Suppressor macrophage (primary cell): ENCODE data around the gene TSC22D4.
"Not testable (repeated sequence)": the region's sequence is repeated elsewhere in the genome, so short reads cannot be mapped to it uniquely, and the experiment has no call there.

ENCODE experiments used
- DNase-seq, 4 experiments: peaks; one replicate each; pipeline ENCODE4 v3.0.0-alpha.2; 2020 to 2022

The TSC22D4 gene

DNA sequence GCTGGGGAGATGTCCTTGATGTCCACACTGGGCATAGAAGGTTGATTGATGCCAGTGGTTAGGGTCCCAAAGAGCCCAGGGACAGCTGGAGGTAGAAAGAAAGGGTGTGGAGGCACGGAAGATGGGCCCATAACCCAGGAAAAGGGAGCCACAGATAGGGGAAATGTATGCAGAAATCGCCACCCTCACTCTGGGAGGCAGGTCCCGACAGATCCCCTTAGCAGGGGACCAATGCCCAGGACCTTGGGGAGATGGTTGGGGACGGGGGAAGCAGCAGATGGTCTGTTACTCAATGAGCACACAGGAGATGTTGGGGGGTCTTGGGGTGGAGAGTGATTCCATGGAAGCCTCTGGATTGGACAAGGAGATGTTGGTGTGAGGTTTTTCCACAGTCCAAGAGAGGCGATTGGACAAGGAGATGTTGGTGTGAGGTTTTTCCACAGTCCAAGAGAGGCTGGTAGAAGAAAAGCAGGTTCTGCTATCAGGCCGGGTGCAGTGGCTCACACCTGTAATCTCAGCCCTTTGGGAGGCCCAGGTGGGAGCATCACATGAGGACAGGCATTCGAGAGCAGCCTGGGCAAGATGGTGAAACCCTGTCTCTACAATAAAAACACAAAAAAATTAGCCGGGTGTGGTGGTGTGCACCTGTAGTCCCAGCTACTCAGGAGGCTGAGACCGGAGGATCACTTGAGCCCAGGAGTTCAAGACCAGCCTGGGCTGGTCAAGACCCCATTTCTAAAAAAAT is 35.7 kb downstream of the TSC22D4 start:
- DNase-seq: no peak

DNA sequence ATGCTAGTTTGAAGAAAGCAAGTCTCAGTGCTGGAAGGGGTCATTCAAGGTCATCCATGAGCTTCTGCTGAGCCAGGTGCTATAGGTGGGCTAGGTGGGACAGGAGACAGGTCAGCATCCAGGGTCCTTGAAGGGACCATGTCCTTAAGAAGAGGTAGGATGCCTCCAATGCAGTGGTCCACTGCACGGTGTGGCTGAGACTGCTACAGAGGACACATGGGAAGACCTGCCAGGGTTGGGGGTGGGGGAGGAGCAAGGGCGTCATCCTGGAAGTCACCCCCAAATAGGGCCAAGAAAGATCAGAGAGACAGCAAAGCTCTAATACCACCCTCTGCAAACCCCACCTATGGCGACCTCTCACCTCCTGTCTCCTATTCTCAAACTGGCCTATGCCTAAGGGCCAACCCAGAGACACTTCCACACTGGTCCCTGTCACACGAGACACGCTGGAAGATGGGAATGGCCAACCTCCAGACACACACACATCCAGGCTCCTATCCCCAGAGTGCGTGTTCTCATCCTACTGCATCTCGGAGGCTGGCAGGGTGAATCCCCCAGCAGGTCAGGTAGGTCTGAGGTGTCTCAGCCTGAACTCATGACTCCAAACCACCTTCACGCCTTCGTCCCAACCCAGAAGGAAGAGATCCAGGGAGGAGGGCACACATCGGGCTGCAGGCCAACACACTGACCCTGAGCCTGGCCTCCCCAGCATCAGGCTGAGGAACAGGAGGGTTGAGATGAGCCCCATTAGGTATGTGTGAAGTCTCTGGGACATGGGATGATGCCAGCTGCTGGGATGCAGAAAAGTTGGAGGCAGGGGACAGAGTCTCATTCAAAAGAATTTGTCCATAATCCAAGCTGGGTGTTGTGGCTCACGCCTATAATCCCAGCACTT is 37.1 kb downstream of the TSC22D4 start:
- no peak for DNase-seq

DNA sequence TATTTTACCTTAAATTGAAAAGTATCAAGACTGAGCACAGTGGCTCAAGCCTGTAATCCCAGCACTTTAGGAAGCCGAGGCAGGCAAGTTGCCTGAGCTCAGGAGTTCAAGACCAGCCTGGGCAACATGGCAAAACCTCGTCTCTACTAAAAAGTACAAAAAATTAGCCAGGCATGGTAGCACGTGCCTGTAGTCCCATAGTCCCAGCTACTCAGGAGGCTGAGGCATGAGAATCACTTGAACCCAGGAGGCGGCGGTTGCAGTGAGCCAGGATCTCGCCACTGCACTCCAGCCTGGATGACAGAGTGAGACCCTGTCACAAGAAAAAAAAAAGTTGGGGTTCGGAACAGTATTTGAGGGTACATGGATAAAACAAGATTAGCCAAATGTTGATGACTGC is 39.8 kb downstream of the TSC22D4 start:
- not testable (repeated sequence) for DNase-seq

DNA sequence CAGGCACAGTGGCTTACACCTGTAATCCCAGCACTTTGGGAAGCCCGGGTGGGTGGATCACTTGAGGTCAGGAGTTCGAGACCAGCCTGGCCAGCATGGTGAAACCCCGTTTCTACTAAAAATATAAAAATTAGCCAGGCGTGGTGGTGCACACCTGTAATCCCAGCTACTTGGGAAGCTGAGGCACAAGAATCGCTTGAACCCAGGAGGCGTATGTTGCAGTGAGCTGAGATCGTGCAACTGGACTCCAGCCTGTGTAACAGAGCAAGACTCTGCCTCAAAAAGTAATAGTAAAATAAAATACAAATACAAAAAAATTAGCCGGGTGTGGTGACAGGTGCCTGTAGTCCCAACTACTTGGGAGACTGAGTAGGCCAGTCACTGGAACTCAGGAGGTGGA is 40.3 kb downstream of the TSC22D4 start:
- not testable (repeated sequence) for DNase-seq

DNA sequence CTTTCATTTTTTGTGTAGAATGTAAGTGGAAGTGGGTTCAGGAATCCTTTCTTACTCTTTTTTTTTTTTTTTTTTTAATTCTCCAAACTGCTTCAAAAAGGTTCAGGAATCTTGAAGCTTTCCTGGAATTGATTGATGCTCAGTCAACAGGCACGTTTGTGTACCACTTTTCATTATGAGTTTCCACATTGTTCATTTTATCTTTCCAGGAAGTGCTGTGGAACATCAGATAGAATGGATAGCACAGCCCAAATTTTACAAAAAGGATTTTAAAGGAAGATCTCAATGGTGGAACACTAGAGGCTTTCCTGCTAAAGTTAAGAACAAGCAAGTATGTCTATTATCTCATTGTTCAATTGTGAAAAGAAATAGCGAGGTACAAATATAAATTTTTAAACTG is 40.8 kb downstream of the TSC22D4 start:
- DNase-seq: no peak

DNA sequence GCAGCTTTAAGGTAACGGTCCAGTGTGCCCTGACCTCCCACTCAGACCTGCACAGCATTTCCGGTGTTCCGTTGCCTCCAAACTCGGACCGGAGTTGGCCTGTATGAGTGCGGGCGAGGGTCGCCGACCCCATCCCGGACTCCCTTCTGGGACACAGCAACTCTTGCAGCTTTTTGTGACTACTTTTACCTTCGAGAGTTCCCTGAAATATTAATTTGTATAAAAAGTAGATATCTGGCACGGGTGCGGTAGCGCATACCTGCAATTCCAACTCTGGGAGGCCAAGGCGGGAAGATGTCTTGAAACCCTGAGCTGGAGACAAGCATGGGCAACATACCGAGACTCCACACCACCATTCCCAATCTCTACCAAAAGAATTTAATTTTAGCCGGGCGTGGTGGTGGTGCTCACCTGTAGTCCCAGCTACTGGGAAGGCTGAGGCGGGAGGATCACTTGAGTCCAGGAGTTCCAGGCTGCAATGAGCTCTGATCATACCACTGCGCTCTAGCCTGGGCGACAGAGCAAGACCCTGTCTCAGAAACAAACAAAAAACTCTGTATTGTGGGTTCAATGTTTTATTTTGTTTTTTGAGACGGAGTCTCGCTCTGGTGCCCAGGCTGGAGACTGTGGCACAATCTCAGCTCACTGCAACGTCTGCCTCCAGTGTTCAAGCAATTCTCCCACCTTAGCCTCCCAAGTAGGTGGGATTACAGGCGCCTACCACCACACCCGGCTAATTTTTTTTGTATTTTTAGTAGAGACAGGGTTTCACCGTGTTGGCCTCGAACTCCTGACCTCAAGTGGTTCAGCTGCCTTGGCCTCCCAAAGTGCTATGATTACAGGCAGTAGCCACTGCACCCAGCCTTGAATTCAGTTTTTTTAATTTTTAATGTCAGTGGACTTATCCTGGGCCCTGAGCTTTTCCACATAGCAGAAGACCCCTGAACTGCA is 41.6 kb downstream of the TSC22D4 start:
- no peak for DNase-seq

DNA sequence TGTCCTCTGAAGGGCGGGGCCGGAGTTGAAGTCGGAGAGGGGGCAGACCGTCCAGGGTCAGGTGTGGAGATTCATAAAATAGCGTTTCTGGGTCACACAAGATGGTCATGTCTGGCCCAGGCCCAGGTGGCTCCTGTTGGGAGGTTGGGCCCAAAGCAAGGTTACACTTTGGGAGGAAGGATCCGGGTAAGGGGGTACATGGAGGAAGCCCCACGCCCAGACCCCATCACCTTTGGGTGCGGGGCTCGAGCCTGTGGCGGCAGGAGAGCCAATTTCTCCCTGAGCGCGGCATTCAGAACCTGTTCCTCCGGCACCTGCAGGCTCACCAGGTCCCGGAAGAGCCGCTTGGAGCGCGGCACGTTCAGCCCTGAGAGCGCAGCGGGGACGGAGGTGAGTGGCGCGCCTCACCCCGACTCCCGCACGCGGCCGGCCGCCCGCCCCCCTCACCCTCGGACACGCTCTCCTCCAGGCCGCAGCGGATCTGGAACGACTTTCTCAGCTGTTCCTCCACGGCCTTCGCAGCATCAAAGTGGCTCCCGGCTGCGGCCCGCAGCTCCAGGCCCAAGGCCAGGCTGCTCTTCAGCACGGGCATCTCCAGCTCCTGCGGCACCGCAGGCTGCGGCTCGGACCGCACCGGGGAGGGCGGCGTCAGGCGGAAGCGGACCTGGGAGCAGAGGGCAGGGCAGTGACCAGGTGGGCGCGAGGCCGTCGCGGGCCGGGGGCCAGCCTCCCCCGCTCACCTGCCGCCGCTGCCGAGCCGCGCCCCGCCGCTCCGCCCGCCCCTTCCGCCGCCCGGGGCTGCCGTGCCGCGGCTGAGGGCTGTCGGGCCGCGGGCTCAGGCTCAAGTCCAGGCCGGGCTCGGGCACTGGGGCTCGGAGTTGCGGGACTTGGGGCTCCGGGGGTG is 43.4 kb downstream of the TSC22D4 start:
- DNase-seq: peak; percentile 23 to 59 (median 42)

DNA sequence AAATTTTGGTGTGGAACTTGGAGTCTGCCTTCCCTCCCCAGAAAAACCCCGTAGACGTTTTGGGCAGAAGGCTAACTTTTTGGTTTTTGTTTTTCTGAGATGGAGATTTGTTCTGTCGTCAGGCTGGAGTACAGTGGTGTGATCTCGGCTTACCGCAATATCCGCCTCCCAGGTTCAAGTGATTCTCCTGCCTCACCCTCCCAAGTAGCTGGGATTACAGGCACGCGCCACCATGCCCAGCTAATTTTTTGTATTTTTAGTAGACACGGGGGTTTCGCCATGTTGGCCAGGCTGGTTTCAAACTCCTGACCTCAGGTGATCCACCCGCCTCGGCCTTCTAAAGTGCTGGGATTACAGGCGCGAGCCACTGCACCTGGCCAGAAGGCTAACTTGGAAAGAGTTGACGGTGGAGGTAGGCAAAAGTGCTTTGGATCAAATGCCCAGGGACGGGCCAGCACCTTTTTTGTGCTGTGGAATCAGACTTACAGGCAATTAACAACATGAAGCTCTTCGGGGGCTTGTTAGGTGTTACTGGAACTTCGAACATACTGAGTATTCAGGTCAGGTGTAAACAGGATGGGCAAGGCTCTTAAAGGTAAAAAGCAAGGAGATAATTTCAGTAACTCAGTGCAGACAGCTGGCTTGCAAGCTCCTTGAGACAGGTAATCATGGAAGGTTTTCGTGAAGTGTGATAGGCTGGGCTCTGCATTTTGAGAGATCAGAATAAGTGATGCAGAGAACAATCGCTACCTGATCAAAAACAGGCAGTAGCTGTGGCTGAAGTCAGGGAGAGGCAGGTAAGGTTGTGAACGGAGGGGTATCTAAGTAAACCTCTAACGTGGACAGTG is 44.5 kb downstream of the TSC22D4 start:
- no peak for DNase-seq

DNA sequence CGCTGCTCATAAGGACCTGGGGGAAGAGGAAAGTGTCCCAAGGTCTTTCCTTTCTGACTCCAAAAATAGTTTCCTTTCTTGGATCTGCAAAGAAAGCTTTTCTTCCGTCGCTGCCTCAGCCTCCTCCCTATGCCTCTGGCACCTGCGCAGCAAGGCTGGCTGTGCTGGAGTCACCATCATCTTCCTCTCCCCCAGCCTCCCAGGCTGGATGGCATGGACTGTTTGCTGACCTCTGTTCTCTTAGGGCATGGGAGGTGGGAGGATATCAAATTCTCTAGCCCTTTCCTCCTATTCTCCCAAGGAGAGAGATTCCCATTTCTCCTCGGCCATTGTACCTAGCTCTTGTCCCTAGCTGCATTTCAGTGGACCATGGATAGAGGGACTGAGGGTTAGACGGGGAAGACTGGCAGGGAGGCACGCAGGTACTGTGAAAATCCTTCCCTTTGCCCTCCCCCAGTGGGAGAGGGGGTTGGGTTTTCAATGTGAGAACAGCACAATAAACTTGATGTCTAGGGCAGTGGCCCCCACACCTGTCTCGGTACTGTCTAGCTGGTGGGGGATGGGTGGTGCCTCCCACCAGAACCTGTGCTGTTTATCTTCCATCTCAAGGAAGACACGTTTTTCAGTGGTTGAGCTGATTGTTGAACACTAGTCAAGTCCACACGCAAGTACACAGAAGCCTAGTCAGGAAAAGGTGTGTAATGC is 45.3 kb downstream of the TSC22D4 start:
- DNase-seq: no peak

DNA sequence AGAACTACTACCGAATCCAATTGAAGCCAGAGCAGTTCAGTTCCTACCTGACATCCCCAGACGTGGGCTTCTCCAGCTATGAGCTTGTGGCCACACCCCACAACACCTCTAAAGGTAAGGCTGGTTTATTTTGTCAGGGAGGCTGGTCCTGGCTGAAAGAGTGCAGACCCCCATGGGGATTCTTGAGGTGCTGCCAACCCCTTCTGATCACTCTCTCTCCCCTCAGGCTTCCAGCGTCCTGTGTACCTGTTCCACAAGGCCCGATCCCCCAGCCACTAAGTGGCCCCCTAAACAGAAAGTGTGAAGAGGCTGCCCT is 45.8 kb downstream of the TSC22D4 start:
- DNase-seq: no peak

DNA sequence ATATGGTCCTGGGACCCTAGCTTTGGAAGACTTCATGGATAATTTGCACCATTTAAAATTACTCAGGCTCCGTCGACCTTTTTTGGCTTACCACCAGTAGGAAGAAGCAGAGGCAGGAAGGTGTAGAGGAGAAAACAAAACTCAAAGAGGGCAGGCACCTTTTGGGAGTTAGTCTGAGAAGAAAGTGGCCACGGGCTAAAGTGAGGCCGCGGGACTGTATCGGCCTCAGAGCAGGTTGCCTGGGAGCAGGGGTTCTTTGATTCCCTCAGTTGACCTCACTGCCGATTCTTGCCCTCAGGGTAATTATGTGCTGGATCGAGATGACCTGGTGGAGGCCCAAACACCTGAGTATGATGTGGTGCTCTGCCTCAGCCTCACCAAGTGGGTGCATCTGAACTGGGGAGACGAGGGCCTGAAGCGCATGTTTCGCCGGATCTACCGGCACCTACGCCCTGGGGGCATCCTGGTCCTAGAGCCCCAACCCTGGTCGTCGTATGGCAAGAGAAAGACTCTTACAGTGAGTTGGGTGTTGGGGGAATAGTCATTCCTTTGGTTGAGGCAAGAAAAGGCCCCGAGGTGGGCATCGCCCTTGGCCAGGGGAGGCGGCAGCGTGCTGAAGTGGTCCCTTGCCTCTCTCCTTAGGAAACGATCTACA is 46.3 kb downstream of the TSC22D4 start:
- DNase-seq: no peak

DNA sequence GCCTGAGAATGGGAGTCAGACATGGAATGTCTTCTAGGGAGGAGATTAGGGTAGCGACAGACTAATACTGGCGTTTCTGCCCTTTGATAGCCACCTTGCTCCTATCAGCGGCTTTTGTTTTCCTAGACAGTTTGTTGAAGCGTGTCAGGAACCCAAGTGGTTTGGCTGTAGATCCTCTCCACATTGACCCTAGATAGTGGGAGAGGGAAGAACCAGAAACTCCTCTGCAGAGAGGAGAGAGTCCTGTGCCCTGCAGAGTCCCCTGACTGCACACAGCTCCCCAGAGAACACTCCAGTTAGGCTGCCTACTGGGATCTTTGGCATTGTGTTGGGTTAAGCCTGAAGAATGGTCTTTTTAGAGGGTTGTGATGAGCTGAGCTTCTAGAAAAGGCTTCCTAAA is 47.0 kb downstream of the TSC22D4 start:
- DNase-seq: no peak

DNA sequence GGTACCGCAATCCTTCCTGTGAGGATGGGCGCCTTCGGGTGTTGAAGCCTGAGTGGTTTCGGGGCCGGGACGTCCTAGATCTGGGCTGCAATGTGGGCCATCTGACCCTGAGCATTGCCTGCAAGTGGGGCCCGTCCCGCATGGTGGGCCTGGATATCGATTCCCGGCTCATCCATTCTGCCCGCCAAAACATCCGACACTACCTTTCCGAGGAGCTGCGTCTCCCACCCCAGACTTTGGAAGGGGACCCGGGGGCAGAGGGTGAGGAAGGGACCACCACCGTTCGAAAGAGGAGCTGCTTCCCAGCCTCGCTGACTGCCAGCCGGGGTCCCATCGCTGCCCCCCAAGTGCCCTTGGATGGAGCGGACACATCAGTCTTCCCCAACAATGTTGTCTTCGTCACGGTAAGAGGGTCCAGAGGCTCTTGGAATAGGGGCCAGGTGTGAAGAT is 47.7 kb downstream of the TSC22D4 start:
- DNase-seq: no peak

DNA sequence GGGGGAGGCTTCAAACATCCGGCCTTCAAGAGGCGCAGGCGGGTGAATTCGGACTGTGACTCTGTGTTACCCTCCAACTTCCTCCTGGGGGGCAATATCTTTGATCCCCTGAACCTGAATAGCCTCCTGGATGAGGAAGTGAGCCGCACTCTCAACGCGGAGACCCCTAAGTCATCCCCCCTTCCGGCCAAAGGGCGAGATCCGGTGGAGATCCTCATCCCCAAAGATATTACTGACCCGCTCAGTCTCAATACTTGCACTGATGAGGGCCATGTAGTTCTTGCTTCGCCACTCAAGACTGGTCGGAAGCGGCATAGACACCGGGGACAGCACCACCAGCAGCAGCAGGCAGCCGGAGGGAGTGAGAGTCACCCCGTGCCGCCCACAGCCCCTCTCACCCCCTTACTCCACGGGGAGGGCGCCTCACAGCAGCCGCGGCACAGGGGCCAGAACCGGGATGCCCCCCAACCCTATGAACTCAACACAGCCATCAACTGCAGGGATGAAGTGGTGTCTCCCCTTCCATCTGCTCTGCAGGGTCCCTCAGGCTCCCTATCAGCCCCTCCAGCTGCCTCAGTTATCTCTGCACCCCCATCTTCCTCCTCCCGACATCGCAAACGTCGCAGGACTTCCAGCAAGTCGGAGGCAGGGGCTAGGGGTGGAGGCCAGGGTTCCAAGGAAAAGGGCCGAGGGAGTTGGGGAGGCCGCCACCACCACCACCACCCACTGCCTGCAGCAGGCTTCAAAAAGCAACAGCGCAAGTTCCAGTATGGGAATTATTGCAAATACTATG is 48.3 kb downstream of the TSC22D4 start:
- peak; percentile 21 to 45 (median 31) for DNase-seq

DNA sequence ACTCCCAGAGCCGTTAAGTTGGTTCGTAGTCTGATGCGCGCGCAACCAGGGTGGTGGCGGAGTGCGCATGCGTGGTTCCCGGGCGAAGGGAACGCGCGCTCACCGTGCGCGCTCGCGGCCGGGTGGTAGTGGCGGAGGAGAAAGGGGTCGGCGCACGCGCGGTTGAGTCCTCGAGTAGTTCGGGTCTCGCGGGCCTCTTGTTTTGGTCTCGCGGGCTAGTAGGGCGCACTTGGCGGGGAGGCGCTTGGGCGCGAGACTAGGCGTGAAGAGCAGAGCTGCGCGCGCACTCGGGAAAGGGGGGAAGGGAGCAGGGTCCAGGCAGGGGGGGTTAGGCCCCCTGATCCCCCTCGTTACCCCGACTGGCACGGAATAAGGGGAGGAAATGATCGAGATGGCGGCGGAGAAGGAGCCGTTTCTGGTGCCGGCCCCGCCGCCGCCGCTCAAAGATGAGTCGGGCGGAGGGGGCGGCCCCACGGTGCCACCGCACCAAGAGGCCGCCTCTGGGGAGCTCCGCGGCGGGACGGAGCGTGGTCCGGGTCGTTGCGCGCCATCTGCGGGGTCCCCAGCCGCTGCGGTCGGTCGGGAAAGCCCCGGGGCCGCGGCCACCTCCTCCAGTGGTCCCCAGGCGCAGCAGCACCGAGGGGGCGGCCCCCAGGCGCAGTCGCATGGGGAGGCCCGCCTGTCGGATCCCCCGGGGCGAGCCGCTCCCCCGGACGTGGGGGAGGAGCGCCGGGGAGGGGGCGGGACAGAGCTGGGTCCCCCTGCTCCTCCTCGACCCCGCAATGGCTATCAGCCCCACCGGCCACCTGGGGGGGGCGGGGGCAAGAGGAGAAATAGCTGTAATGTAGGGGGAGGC is 49.1 kb downstream of the TSC22D4 start, which contains the start of gene MEPCE:
MEPCE (plus strand) TSS at position 195 of the 856 bp plus-strand sequence; CDS start at position 383, 188 bp downstream.
- DNase-seq: peak; percentile 97 to 98 (median 98)

DNA sequence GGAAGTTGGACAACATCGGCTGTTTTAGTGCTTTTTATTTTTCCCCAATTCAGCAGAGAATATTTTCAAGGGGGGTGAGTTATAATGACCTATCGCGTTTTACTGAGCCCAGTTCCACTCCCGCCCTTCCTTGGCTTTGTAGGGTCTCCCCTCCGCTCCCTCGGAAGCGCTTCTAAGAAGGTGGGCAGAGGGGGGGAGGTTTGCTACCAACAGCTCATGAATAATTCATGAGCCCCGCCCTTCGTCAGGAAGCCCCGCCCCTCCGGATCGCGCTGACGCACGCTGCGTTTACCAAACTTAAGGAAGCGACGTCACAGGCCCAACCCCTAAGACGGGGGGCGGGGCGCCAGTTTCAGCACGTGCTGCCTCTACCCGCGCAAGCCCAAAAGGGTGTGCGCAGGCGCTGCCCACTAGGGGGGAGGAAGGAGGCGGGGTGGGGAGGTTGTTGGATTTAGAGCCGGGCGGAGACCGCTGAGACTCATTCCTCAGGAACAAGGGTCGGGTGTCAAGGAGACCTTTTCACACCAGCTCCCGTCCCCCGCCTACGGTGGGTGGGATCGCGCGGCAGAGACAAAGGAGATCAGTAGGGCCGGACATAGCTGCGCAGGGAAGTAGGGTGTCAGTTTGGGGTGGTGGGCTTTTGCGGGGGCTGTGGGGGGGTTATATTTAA is 49.9 kb downstream of the TSC22D4 start:
- peak; percentile 100 for DNase-seq
